Transverse colon (tissue), 3 donors: ENCODE data around the gene NWD2.

Experiments
- EP300 ChIP-seq: sonication (generic); formaldehyde crosslinking; IDR thresholded peaks from one replicate; pipeline ENCODE4 v1.6.1; 2017; ENCODE audit warnings: antibody characterized with exemption, low read depth
- POLR2A ChIP-seq: fragments of 450-650 bp; IDR thresholded peaks from one replicate; pipeline ENCODE4 v1.6.1; 2016; ENCODE audit warnings: antibody characterized with exemption, mild to moderate bottlenecking, moderate library complexity
- TF ChIP-seq, protein P1 (sequence below), 5 experiments: fragments of 200-600 bp in 3 of 5; fragments of 450-650 bp in 2 of 5; sonication (generic) in 3 of 5; IDR thresholded peaks; 1 replicate in 2 of 5; 2 replicates in 3 of 5; pipeline ENCODE4 v1.5.1; 2016 to 2017; ENCODE audit warnings: antibody characterized with exemption in 5 of 5, inconsistent platforms in 3 of 5, mild to moderate bottlenecking in 2 of 5, moderate library complexity in 1 of 5

DNA sequence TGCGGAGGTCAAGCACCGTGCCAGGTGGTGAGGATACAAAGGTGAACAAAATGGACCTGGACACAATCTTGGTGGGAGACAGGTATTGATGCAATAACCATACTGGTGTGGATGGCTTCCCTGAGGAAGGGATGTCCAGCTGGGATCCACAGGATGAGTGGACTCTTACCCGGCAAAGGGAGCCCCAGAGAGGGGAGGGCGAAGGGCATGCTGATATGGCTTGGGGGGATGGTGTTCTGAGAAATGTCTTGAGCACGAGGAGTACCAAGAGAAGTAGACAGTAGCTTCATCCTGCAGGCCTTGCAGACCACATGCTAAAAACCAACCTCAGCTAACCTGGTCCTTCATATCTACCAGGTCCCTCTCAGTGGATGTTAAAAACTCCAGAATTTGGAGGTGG lies 220.8 kb downstream of the NWD2 start:
- TF ChIP-seq, protein P1, sequence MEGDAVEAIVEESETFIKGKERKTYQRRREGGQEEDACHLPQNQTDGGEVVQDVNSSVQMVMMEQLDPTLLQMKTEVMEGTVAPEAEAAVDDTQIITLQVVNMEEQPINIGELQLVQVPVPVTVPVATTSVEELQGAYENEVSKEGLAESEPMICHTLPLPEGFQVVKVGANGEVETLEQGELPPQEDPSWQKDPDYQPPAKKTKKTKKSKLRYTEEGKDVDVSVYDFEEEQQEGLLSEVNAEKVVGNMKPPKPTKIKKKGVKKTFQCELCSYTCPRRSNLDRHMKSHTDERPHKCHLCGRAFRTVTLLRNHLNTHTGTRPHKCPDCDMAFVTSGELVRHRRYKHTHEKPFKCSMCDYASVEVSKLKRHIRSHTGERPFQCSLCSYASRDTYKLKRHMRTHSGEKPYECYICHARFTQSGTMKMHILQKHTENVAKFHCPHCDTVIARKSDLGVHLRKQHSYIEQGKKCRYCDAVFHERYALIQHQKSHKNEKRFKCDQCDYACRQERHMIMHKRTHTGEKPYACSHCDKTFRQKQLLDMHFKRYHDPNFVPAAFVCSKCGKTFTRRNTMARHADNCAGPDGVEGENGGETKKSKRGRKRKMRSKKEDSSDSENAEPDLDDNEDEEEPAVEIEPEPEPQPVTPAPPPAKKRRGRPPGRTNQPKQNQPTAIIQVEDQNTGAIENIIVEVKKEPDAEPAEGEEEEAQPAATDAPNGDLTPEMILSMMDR (IDR thresholded peaks at IDR 0.05) = no peak
- TF ChIP-seq EP300 (no peak), POLR2A (no peak)
